ENCODE results near the gene SRMS.
"Not testable (repeated sequence)": the region's sequence is repeated elsewhere in the genome, so short reads cannot be mapped to it uniquely, and the experiment has no call there.

The SRMS gene

GRCh38 chr20:63522091-63522868, 25.3 kb downstream of the SRMS start:
- DNase-seq (ENCODE audit: low spot score), result peak; percentile 19

GRCh38 chr20:63521602-63522001, 25.9 kb downstream of the SRMS start:
- peak; percentile 36 for DNase-seq (ENCODE audit: low spot score)

DNA sequence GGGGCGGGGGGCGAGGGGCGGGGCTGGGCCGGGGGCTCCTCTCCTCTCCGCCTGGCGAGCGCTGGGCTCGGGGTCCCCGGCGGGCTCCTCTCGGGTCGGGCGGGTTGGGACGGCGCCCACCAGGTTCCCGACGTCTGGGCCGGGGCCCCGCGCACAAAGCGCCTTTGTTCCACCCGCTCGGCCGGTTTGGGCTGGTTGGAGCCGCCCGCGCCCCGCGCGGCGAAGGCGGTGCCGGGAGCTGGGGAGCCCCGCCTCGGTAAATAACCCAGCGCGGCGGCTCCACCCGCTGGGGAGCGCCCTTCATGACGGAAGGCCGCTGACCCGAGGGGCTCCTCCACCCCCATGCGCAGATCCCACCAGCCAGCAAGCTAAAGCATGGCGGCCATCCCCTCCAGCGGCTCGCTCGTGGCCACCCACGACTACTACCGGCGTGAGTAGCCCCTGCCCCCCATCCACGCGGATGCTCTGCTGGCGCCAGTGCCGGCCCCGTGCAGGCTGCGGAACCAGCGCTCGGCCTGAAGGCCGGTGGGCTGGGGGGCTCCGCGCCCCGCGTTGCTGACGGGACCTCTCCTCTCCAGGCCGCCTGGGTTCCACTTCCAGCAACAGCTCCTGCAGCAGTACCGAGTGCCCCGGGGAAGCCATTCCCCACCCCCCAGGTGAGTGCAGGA, 26.5 kb downstream of the SRMS start:
- peak; percentile 87 for DNase-seq (ENCODE audit: low spot score)

- peak; percentile 100 for DNase-seq (ENCODE audit: low spot score)
Measured at GRCh38 chr20:63520504-63520933, 27.0 kb downstream of the SRMS start, which contains the start of gene PPDPF. Gene PPDPF (plus strand): TSS chr20:63520765. CDS start chr20:63521309, 544 bp downstream.

DNA sequence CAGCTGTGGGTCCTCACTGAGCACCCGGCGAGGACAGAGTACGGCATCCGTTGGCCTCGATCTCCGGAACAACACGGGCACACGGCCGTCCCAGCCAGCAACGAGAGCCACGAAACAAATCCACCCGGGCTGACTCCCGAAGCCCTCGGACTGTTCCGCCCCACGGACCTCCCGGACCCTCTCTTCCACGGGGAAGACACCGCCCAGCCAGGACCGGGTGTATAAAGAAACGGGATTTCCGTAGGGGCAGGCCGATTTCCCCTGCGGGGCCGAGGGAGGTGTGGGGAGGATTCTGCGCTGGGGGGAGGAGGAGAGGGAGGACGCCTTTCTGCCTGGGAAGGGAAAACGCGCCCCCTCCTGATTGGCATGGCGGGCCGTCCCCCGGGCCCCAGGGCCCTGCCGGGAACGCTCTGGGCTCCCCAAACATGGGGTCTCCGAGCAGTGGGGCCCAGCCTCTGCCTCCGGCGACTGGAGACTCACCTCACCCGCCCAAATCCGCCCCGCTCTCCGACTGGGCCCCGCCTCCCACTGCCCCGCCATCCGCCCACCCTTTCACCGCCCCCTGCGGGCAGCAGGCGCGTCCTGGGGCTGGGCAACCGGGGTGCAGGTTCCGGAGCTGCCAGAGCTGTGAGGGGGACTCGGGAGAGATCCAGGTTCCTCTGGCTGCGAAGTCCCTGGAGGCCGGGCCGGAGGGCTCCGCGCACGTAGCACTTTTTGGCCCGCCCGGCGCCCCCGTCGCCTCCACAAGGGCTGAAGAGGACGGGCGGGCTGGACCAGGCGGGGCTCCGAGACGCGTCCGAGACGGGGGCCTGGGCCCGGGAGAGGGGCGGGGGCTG, 27.7 kb downstream of the SRMS start:
- DNase-seq (ENCODE audit: low spot score), result peak; percentile 88

DNA sequence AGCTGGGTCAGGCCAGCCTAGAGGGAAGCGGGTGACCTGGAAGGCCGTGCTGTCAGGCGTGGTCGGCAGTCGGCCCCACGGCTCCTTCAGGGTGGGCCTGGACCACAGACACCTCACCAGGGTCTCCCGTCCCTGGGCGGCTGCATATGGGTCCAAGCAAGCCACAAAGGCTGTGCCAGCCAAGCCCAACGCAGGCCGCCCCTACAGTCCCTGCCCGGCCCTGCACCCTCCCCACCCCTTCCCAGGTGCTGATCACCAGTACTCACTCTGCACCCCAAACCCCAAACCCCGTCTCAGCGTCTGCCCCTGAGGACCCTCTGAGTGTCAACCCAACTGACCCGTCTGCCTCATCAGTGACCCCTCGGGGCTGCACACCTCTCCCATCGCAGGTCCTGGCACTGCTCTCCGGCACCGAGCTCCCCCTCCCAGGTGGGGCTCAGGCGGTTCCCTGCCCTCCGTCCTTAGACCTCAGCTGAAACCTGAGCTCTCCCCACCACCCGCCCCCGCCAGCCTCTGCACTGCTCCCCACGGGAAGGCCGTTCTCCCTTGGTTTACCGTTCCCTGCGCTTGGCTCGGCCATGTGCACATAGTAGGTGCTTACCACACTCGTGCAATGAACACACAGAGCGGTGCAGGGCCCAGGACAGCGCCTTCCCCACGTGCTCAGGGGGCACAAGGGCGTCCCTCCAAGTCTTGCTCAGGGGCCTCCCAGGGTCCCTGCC, 28.4 kb downstream of the SRMS start:
- peak; percentile 27 for DNase-seq (ENCODE audit: low spot score)

DNA sequence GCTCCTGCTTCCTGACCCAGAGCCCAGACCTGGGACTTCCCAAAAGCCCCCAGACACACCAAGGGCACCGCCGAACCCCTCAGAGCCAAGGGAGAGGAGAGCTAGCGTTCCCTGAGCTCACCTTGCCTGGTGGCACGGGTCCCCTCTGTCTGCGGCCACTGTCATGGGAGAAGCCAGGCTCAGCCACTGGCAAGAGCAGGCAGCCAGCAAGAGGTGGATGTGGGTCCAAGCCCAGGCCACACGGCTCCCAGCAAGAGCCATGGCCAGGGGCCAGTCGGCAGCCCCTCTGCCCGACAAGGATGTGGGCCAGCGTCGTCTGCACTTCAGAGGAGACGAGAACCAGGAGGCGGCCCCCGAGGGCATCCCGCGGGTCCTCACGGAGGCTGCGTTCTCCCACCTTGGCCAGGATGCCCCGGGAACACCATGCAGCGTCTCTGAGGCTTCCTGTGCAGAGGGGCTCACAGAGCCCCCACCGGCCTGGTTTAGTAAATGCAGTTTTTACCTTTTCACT, 29.1 kb downstream of the SRMS start:
- peak; percentile 20 for DNase-seq (ENCODE audit: low spot score)

GRCh38 chr20:63517376-63518309, 29.9 kb downstream of the SRMS start:
- DNase-seq (ENCODE audit: low spot score), result peak; percentile 15

- DNase-seq (ENCODE audit: low spot score), result not testable (repeated sequence)
Measured at GRCh38 chr20:63514520-63514919, 33.0 kb downstream of the SRMS start.

DNA sequence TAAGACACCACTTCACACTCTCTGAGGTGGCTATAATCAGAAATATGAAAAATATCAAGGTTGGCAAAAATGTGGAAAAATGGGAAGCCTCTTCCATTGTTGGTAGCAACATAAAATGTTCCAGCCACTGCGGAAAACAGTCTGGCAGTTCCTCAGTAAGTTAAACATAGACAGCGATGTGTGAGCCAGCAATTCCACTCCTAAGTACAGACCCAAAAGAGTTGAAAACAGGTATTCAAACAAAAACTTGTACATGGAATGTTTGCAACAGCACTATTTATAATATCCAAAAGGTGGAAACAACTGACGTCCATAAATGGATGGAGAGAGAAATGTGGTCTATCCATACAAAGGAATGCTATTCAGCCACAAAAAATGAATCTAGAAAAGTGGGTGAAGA, 34.3 kb downstream of the SRMS start:
- no peak for DNase-seq (ENCODE audit: low spot score)

DNA sequence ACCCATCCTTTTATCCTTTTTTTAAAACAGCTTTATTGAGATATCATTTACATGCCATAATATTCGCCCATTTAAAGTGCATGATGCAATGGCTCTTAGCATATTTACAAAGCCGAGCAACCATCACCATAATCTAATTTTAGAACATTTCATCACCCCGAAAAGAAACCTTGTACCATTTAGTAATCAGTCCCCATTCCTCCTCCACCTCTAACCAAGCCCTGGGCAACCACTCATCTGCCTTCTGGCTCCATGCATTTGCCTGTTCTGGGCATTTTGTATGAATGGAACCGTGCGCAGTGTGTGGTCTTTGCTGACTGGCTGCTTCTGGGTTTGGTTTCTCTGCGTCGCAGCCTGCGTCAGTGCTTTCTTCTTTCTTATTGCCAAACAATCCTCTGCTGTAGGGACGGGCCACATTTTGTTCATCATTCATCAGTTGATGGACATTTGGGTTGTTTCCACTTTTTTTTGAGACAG, 38.4 kb downstream of the SRMS start:
- no peak for DNase-seq (ENCODE audit: low spot score)

GRCh38 chr20:63508072-63508768, 39.3 kb downstream of the SRMS start:
- peak; percentile 22 for DNase-seq (ENCODE audit: low spot score)

DNA sequence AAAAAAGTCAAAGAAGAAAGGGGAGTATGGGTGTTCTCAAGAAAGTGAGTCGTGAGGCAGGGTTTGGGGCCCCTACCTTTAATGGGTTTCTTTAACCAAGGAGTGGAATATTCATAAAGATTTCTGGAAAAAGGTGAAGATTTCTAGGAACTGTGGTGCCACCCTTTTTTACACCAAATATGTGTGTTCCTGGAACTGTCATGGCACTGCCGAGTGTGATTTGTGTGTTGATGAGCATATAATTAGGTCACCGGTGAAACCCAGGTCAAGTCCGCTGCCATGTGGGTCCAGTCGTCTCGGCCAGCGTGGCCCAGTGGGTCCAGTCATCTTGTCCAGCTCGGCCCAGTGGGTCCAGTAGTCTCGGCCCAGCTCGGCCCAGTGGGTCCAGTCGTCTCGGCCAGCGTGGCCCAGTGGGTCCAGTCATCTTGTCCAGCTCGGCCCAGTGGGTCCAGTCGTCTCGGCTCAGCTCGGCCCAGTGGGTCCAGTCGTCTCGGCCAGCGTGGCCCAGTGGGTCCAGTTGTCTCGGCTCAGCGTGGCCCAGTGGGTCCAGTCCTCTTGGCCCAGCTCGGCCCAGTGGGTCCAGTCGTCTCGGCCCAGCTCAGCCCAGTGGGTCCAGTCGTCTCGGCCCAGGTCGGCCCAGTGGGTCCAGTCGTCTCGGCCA, 40.3 kb downstream of the SRMS start:
- DNase-seq (ENCODE audit: low spot score), result no peak

DNA sequence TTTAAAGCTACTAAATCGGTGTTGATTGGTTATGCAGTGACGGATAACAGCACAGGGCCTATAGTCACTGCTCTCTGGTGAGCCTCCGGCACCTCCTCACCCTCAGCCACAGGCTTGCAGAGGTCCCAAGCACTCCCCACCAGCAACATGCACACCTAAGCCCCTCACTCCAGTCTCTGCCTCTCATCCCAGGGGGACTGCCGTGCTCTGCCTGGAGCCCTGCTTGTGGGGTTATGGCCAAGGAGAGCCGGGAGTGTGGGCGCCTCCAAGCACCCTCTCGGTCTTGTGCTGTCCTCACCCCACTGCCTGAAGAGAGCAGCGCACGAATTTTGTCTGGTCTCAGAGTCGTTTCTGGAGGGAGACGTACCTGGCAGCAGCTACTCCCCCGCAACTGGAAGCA, 41.8 kb downstream of the SRMS start:
- no peak for DNase-seq (ENCODE audit: low spot score)

- no peak for DNase-seq (ENCODE audit: low spot score)
Measured at GRCh38 chr20:63505281-63505680, 42.3 kb downstream of the SRMS start.

DNA sequence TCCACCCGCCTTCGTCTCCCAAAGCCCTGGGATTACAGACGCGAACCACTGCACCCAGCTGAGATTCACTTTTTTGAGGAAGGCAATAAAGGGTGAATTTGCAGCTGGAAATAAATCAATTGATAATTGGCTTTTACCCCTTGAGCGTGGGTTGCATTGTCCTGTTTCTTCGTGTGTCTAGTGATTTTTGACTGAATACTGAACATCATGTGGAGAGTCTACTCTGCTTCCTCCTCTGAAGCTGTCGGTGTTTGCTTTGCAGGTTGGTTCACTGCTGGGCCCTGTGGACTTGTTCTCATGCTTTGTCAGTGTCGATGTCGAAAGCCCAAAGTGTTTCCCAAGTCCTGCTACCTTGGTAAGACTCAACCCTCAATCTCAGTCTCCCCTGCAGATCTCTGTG, 42.9 kb downstream of the SRMS start:
- DNase-seq (ENCODE audit: low spot score), result no peak

DNA sequence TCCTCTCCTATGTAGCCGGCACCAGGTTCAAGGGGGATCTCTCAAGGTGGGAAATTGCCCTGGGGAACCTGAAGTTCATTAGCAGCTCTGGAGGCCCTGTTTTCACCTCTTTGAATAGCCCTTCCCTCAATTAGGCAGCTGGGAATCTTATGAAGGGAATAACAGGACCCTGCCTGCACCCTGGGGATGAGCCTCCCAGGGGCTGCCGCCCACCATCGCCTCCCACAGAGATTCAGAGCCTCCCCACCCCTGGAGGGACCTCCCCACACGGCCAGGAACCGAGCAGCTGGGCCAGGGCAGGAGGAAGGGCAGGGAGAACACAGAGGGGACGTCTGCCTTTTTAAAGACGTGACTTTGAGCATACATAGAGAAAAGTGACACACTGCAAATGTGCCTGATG, 44.0 kb downstream of the SRMS start:
- peak; percentile 22 for DNase-seq (ENCODE audit: low spot score)

- peak; percentile 67 for DNase-seq (ENCODE audit: low spot score)
Measured at GRCh38 chr20:63502671-63503172, 44.8 kb downstream of the SRMS start.
